ENCODE measurements around the gene RDH5. TPM values are rescaled to one million over a fixed set of nuclear protein-coding genes. Genes with fewer than 3 reads are reported as not detected.

Gene RDH5
- total RNA-seq, 2 donors from 2014 or later: 12.9 to 13.8 TPM

GRCh38 chr12:55721601-55722213, 1.5 kb downstream of the RDH5 start:
- DNase-seq (no peak), ATAC-seq (no peak)
- Mint-ChIP-seq H3K36me3 (ENCODE audit: low read depth) (no peaks in the 10 kb centered on the region), H3K27me3 (no peaks in the 10 kb centered on the region), H3K4me1 (peaks cover 25% of the 10 kb centered on the region), H3K4me3 (peak overlapping the region; percentile 25), H3K27ac (no peak overlapping the region)
- no peaks in the 10 kb centered on the region for H3K9me3 ChIP-seq (ENCODE audit: control insufficient read depth, low read length, poor library complexity, severe bottlenecking)

GRCh38 chr12:55722948-55723347, 2.8 kb downstream of the RDH5 start:
- ATAC-seq (no peak), DNase-seq (no peak)
- no peaks in the 10 kb centered on the region for H3K27me3 Mint-ChIP-seq
- no peak overlapping the region for H3K4me3 Mint-ChIP-seq
- peaks cover 29% of the 10 kb centered on the region for H3K4me1 Mint-ChIP-seq
- no peaks in the 10 kb centered on the region for H3K9me3 ChIP-seq (ENCODE audit: control insufficient read depth, low read length, poor library complexity, severe bottlenecking)
- peak overlapping the region; percentile 62 for H3K27ac Mint-ChIP-seq
- no peaks in the 10 kb centered on the region for H3K36me3 Mint-ChIP-seq (ENCODE audit: low read depth)

- Mint-ChIP-seq H3K36me3 (ENCODE audit: low read depth) (no peaks in the 10 kb centered on the region), H3K27ac (peak overlapping the region; percentile 62), H3K27me3 (no peaks in the 10 kb centered on the region), H3K4me1 (peaks cover 23% of the 10 kb centered on the region), H3K4me3 (no peak overlapping the region)
- no peaks in the 10 kb centered on the region for H3K9me3 ChIP-seq (ENCODE audit: control insufficient read depth, low read length, poor library complexity, severe bottlenecking)
- no peak for ATAC-seq
- no peak for DNase-seq
These were observed 3.5 kb downstream of the RDH5 start for GRCh38 chr12:55723516-55724225.

- Mint-ChIP-seq H3K27ac (peak overlapping the region; percentile 70), H3K4me1 (peaks cover 23% of the 10 kb centered on the region), H3K36me3 (ENCODE audit: low read depth) (no peaks in the 10 kb centered on the region), H3K27me3 (no peaks in the 10 kb centered on the region), H3K4me3 (peak overlapping the region; percentile 21)
- no peaks in the 10 kb centered on the region for H3K9me3 ChIP-seq (ENCODE audit: control insufficient read depth, low read length, poor library complexity, severe bottlenecking)
- ATAC-seq: peak; percentile 72
- DNase-seq: peak; percentile 43 to 55 (median 49)
These were observed 4.2 kb downstream of the RDH5 start for GRCh38 chr12:55724226-55724939.

GRCh38 chr12:55724940-55725309, 4.7 kb downstream of the RDH5 start:
- Mint-ChIP-seq H3K36me3 (ENCODE audit: low read depth) (no peaks in the 10 kb centered on the region), H3K4me1 (peaks cover 28% of the 10 kb centered on the region), H3K27ac (peak overlapping the region; percentile 70), H3K27me3 (no peaks in the 10 kb centered on the region), H3K4me3 (peak overlapping the region; percentile 21)
- no peak for ATAC-seq
- no peaks in the 10 kb centered on the region for H3K9me3 ChIP-seq (ENCODE audit: control insufficient read depth, low read length, poor library complexity, severe bottlenecking)
- DNase-seq: no peak

GRCh38 chr12:55725556-55725955, 5.4 kb downstream of the RDH5 start:
- peaks cover 34% of the 10 kb centered on the region for H3K4me1 Mint-ChIP-seq
- H3K27me3 Mint-ChIP-seq: no peaks in the 10 kb centered on the region

GRCh38 chr12:55726971-55727370, 6.8 kb downstream of the RDH5 start:
- Mint-ChIP-seq H3K27me3 (no peaks in the 10 kb centered on the region), H3K4me1 (peaks cover 37% of the 10 kb centered on the region), H3K4me3 (peak overlapping the region; percentile 89), H3K36me3 (ENCODE audit: low read depth) (no peaks in the 10 kb centered on the region), H3K27ac (peak overlapping the region; percentile 89)
- H3K9me3 ChIP-seq (ENCODE audit: control insufficient read depth, low read length, poor library complexity, severe bottlenecking): no peaks in the 10 kb centered on the region
- no peak for ATAC-seq
- DNase-seq: no peak

More at GRCh38 chr12:55725556-55725955, 5.4 kb downstream of the RDH5 start:
- H3K9me3 ChIP-seq (ENCODE audit: control insufficient read depth, low read length, poor library complexity, severe bottlenecking): no peaks in the 10 kb centered on the region
- no peak for ATAC-seq
- H3K4me3 Mint-ChIP-seq: no peak overlapping the region
- DNase-seq: no peak
- no peaks in the 10 kb centered on the region for H3K36me3 Mint-ChIP-seq (ENCODE audit: low read depth)
- peak overlapping the region; percentile 70 for H3K27ac Mint-ChIP-seq

- DNase-seq (no peak), ATAC-seq (no peak)
- H3K27ac Mint-ChIP-seq: peak overlapping the region; percentile 89
- H3K27me3 Mint-ChIP-seq: no peaks in the 10 kb centered on the region
- H3K36me3 Mint-ChIP-seq (ENCODE audit: low read depth): no peaks in the 10 kb centered on the region
- peaks cover 37% of the 10 kb centered on the region for H3K4me1 Mint-ChIP-seq
- H3K9me3 ChIP-seq (ENCODE audit: control insufficient read depth, low read length, poor library complexity, severe bottlenecking): no peaks in the 10 kb centered on the region
- H3K4me3 Mint-ChIP-seq: peak overlapping the region; percentile 89
These were observed 7.5 kb downstream of the RDH5 start for GRCh38 chr12:55727643-55728185.

GRCh38 chr12:55728186-55728938, 8.2 kb downstream of the RDH5 start:
- DNase-seq (no peak), ATAC-seq (peak; percentile 3)
- H3K27me3 Mint-ChIP-seq: no peaks in the 10 kb centered on the region
- H3K36me3 Mint-ChIP-seq (ENCODE audit: low read depth): no peaks in the 10 kb centered on the region
- H3K4me1 Mint-ChIP-seq: peaks cover 37% of the 10 kb centered on the region
- H3K4me3 Mint-ChIP-seq: peak overlapping the region; percentile 95
- H3K9me3 ChIP-seq (ENCODE audit: control insufficient read depth, low read length, poor library complexity, severe bottlenecking): no peaks in the 10 kb centered on the region
- no peak overlapping the region for H3K27ac Mint-ChIP-seq

GRCh38 chr12:55728939-55729818, 9.0 kb downstream of the RDH5 start, which contains the start of gene CD63:
TSS of gene CD63 (minus strand) at chr12:55729009. CDS start at chr12:55728341, 668 bp downstream.
- H3K9me3 ChIP-seq (ENCODE audit: control insufficient read depth, low read length, poor library complexity, severe bottlenecking): no peaks in the 10 kb centered on the region
- Mint-ChIP-seq H3K4me3 (peak within 1 kb of the TSS; percentile 95), H3K36me3 (ENCODE audit: low read depth) (no peaks in the 10 kb centered on the region), H3K27me3 (no peaks in the 10 kb centered on the region), H3K27ac (peak within 1 kb of the TSS; percentile 97), H3K4me1 (peaks cover 37% of the 10 kb centered on the region)
- peak; percentile 24 to 52 (median 45) for DNase-seq
- peak; percentile 60 for ATAC-seq

GRCh38 chr12:55729819-55730818, 9.9 kb downstream of the RDH5 start:
- Mint-ChIP-seq H3K27ac (peak overlapping the region; percentile 97), H3K27me3 (no peaks in the 10 kb centered on the region), H3K4me1 (peaks cover 33% of the 10 kb centered on the region), H3K4me3 (peak overlapping the region; percentile 95), H3K36me3 (ENCODE audit: low read depth) (no peaks in the 10 kb centered on the region)
- no peak for DNase-seq
- H3K9me3 ChIP-seq (ENCODE audit: control insufficient read depth, low read length, poor library complexity, severe bottlenecking): no peaks in the 10 kb centered on the region
- ATAC-seq: peak; percentile 49

All from T-helper 17 cell (primary cell).